Psoas muscle (tissue), 8 donors: ENCODE results near the gene LAIR2. TPM values are rescaled to one million over a fixed set of nuclear protein-coding genes. Genes with fewer than 3 reads are reported as not detected.

Experiments
- ATAC-seq, 4 donors: fragments of 200-7000 bp; cut with Tn5 transposase; one replicate each; pipeline ENCODE4 v1.9.1; 2020; ENCODE audit warnings: moderate library complexity in 3 of 4, mild to moderate bottlenecking in 2 of 4
- DNase-seq, 2 donors: peaks; one replicate each; pipeline ENCODE4 v3.0.0-alpha.2; 2020
- H3K27ac ChIP-seq: fragments of 200-600 bp; one replicate; pipeline ENCODE4 v1.8.0; 2022
- H3K27me3 ChIP-seq, 3 donors: fragments of 200-600 bp in 1 of 3; one replicate each; pipeline versions ENCODE4 v1.6.1 to v1.8.0; 2013 to 2022; ENCODE audit warnings: low read length in 2 of 3, mild to moderate bottlenecking in 2 of 3, moderate library complexity in 1 of 3; ENCODE audit not compliant: insufficient read depth in 3 of 3
- H3K36me3 ChIP-seq, 2 donors: fragments of 200-600 bp in 1 of 2; one replicate each; pipeline versions ENCODE4 v1.6.1 to v1.8.0; 2013 to 2022; ENCODE audit warnings: low read depth in 1 of 2, mild to moderate bottlenecking in 1 of 2, moderate library complexity in 1 of 2; ENCODE audit not compliant: insufficient read depth in 1 of 2
- H3K4me1 ChIP-seq: fragments of 200-600 bp; one replicate; pipeline ENCODE4 v1.8.0; 2022
- H3K4me3 ChIP-seq: fragments of 200-600 bp; one replicate; pipeline ENCODE4 v1.8.0; 2022; ENCODE audit warnings: mild to moderate bottlenecking
- H3K9me3 ChIP-seq: fragments of 200-600 bp; one replicate; pipeline ENCODE4 v1.8.0; 2022
- WGBS, 3 donors: extraction: QIAGEN DNeasy Blood & Tissue Kit; methylation state at CpG; one replicate each; pipeline versions ENCODE4 v1.1.6 to v1.1.7; 2013; 5-methylcytosine and 5-hydroxymethylcytosine counted together
- intact Hi-C, 2 donors: fragments of 100-400 bp; cut with DNase I; formaldehyde crosslinking; loops; one replicate each; pipeline versions ENCODE4 v1.11.0 to v1.14.2; 2022
- polyA plus RNA-seq, 3 donors: library from polyadenylated mRNA; stranded (reverse); fragments of 200-250 nt; gene quantifications; one replicate each; pipeline ENCODE4 v1.2.3, GENCODE V29; 2013
- total RNA-seq, 4 donors: library from RNA; stranded (reverse); fragmentation: NEBNext Ultra II Directional in 2 of 4; extraction: Animal tissue kit (Norgen Biotek cat#: 25700) in 2 of 4; gene quantifications; one replicate each; pipeline versions ENCODE4 v1.2.1 to v1.2.4, GENCODE V29; 2021 to 2023
- TF ChIP-seq, protein P1 (sequence below): fragments of 200-600 bp; IDR thresholded peaks from one replicate; pipeline ENCODE4 v1.8.0; 2022; ENCODE audit warnings: antibody characterized with exemption
- donor health status: healthy with polysubstance abuse.
- donor health status: DM: no; HTN: no; CAD: no; lungs with moderate emphysema.
- donor health status: Bipolar disorder and iron deficiency.
- donor health status: healthy.
- donor health status: DM: yes; HTN: yes; CAD: no.
- donor health status: DM: no; HTN: no; CAD: no.
- donor health status: DM: no; HTN: no; CAD: no.
- donor health status: DM: yes; HTN: yes; CAD: no.

The LAIR2 gene
- total and polyA plus RNA-seq, 7 donors, result not detected

DNA sequence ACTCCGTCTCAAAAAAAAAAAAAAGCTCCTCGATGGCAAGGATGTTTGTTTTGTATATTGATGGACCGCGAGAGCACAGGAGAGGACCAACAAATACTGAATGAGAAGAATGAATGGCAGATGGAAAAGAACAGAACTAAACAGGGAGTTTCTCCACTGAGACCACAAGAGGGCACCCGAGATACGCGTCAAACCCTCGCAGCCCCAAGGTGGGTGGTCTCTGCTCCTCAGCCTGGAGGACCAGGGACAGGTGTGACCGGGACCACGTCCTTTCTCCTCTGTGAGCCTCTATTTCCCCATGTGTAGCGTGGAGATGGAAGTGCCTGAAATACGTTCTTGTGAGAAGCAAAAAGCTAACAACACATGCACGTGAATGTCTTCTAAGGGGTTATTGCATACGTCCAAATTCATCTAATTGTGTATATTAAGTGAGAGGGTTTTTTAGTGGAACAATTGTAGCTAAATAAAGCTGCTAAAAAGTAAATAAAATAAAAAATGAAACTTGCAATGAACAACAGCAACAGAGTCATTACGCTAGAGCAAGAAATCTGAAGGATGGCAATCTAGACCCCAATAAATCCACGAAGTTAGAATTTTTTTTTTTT is 21.2 kb upstream of the LAIR2 start:
- ATAC-seq (no peak), DNase-seq (no peak)
- TF ChIP-seq, protein P1, sequence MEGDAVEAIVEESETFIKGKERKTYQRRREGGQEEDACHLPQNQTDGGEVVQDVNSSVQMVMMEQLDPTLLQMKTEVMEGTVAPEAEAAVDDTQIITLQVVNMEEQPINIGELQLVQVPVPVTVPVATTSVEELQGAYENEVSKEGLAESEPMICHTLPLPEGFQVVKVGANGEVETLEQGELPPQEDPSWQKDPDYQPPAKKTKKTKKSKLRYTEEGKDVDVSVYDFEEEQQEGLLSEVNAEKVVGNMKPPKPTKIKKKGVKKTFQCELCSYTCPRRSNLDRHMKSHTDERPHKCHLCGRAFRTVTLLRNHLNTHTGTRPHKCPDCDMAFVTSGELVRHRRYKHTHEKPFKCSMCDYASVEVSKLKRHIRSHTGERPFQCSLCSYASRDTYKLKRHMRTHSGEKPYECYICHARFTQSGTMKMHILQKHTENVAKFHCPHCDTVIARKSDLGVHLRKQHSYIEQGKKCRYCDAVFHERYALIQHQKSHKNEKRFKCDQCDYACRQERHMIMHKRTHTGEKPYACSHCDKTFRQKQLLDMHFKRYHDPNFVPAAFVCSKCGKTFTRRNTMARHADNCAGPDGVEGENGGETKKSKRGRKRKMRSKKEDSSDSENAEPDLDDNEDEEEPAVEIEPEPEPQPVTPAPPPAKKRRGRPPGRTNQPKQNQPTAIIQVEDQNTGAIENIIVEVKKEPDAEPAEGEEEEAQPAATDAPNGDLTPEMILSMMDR, result peak; percentile 47
- Histone ChIP-seq H3K4me3 (no peak overlapping the region), H3K27me3 (peaks cover 0 to 15% (median 0%) of the 10 kb centered on the region in 3 donors), H3K4me1 (no peaks in the 10 kb centered on the region), H3K9me3 (no peaks in the 10 kb centered on the region), H3K36me3 (no peaks in the 10 kb centered on the region), H3K27ac (no peak overlapping the region)
- intact Hi-C loops, result loop anchor here in 1 of 2 donors (5.0 kb wide), 1 partner anchor 196 kb away; no protein-coding TSS in a partner anchor
- 11 to 14% (median 11%) methylated on average over 16 of the region's 16 CpGs for WGBS, 3 donors

DNA sequence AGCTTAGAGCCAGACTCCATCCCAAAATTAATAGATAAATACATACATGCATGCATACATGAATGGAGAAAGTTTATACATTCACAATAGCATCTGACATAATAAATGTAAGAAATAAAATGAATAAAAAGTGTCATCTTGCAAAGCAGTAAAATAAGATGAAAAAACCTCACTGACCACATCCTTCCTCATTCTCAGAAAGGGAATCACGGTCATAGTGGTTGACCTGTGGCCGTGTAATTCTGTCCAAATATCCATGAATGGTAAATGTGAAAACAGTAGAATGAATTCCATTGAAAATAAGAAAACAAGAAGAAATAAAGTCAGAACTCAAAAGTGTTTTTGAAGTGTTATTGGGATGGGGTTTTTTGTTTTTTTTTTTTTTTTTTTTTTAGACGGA is 19.7 kb upstream of the LAIR2 start:
- Histone ChIP-seq H3K4me3 (no peak overlapping the region), H3K9me3 (no peaks in the 10 kb centered on the region), H3K4me1 (no peaks in the 10 kb centered on the region), H3K27me3 (peaks cover 0 to 15% (median 0%) of the 10 kb centered on the region in 3 donors), H3K27ac (no peak overlapping the region), H3K36me3 (no peaks in the 10 kb centered on the region)
- ATAC-seq (no peak), DNase-seq (no peak)
- TF ChIP-seq, protein P1, result no peak
- intact Hi-C loops, result loop anchor here in 1 of 2 donors (5.0 kb wide), 1 partner anchor 194 kb away; no protein-coding TSS in a partner anchor
- 63 to 72% (median 64%) methylated on average over 3 of the region's 3 CpGs for WGBS, 3 donors

DNA sequence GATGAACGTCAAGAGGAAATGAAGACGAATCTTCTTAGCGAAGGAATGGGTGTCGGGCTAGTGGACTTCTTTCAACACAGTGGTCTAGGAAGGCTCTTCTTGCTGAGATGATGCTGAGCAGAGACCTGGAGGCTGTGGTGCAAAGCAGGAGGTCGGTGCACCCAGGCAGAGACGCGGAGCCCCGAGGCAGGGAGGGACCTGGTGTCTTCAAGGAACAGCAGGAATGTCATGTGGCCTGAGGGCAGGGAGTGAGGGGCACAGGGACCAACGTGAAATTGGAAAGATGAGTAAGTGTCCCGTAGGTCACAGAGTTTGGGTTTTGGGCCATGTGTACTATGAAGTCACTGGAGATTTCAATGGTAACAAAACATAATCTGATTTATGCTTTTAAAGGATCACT is 18.2 kb upstream of the LAIR2 start:
- intact Hi-C loops, result loop anchor here in 1 of 2 donors (5.0 kb wide), 1 partner anchor 193 kb away; no protein-coding TSS in a partner anchor
- H3K27ac ChIP-seq, result no peak overlapping the region
- 71 to 76% (median 73%) methylated on average over 10 of the region's 10 CpGs for WGBS, 3 donors
- DNase-seq, result no peak
- TF ChIP-seq, protein P1, result no peak
- H3K36me3 ChIP-seq, result no peaks in the 10 kb centered on the region
- no peak overlapping the region for H3K4me3 ChIP-seq
- no peaks in the 10 kb centered on the region for H3K4me1 ChIP-seq
- H3K9me3 ChIP-seq, result no peaks in the 10 kb centered on the region
- no peak for ATAC-seq
- H3K27me3 ChIP-seq, result peaks cover 0 to 15% (median 0%) of the 10 kb centered on the region in 3 donors

DNA sequence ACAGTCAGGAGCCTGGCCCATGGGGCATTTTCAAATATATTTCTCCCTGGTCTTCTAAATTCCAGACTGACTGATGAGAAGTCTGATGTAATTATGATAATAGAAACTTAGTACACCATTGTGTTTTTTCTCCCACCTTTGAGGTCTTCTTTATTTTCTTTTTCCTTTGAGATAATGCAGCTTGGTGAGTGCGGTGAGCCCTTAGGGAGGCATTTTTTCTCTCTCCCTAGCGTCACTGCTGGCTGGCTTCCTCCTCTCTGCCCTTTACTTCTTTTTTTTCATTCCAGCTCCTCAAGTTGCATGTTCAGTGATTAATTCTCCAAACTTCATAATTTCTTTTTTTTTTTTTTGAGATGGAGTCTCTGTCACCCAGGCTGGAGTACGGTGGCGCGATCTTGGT is 16.8 kb upstream of the LAIR2 start:
- ATAC-seq, result no peak
- H3K27ac ChIP-seq, result no peak overlapping the region
- H3K9me3 ChIP-seq, result no peaks in the 10 kb centered on the region
- no peak for DNase-seq
- peaks cover 0 to 15% (median 0%) of the 10 kb centered on the region in 3 donors for H3K27me3 ChIP-seq
- H3K4me1 ChIP-seq, result no peaks in the 10 kb centered on the region
- H3K36me3 ChIP-seq, result no peaks in the 10 kb centered on the region
- no peak overlapping the region for H3K4me3 ChIP-seq
- 39 to 59% (median 52%) methylated on average over 2 to 5 of the region's 5 CpGs for WGBS, 3 donors
- TF ChIP-seq, protein P1, result no peak
- intact Hi-C loops, result no loop called here

DNA sequence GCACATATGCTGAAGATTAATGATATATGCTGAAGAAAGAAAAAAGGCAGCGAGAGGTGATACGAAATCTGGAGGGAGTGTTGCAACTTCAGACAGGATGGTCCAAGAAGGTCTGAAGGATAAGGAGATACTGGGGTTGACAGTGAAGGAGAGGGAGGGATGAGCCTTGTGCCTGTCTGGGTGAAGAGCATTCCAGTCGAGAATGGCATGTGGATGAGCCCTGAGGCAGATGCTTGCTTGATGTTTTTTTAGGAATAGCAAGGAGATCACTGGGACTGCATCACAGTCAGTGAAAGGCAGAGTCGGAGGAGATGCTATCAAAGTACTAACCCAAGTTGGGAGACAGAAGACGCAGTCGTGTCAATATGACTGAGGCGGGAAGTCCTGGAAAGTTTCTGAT is 13.3 kb upstream of the LAIR2 start:
- ATAC-seq (no peak), DNase-seq (no peak)
- no peaks in the 10 kb centered on the region for H3K36me3 ChIP-seq
- no peak overlapping the region for H3K4me3 ChIP-seq
- TF ChIP-seq, protein P1, result no peak
- H3K4me1 ChIP-seq, result no peaks in the 10 kb centered on the region
- intact Hi-C loops, result no loop called here
- WGBS, 3 donors, result 66 to 74% (median 73%) methylated on average over 7 of the region's 7 CpGs
- no peaks in the 10 kb centered on the region for H3K9me3 ChIP-seq
- H3K27ac ChIP-seq, result no peak overlapping the region
- peaks cover 0 to 11% (median 2%) of the 10 kb centered on the region in 3 donors for H3K27me3 ChIP-seq
